ENCODE results near the gene AKR1A1. TPM values are rescaled to one million over a fixed set of nuclear protein-coding genes. Genes with fewer than 3 reads are reported as not detected.

The AKR1A1 gene
- total and polyA plus RNA-seq, 2 experiments from 2014 or later, result 145 to 291 TPM

- Histone ChIP-seq H3K4me1 (ENCODE audit: low read depth) (no peaks in the 10 kb centered on the region), H3K36me3 (no peaks in the 10 kb centered on the region), H3K4me3 (no peak overlapping the region), H3K9me3 (ENCODE audit: low read depth) (no peaks in the 10 kb centered on the region), H3K27ac (no peak overlapping the region), H3K27me3 (no peaks in the 10 kb centered on the region)
- TF ChIP-seq CTCF (IDR thresholded peaks at IDR 0.05; ENCODE audit: low read depth, low read length), result no peak
- no peak for DNase-seq (ENCODE audit: low read depth in 1 of 2, low spot score in 1 of 2)
These were observed 14.4 kb upstream of the AKR1A1 start for GRCh38 chr1:45535988-45536766.

- TF ChIP-seq CTCF (IDR thresholded peaks at IDR 0.05; ENCODE audit: low read depth, low read length), result no peak
- H3K4me3 ChIP-seq, result no peak overlapping the region
- H3K27ac ChIP-seq, result no peak overlapping the region
- no peaks in the 10 kb centered on the region for H3K27me3 ChIP-seq
- H3K4me1 ChIP-seq (ENCODE audit: low read depth), result no peaks in the 10 kb centered on the region
- no peaks in the 10 kb centered on the region for H3K9me3 ChIP-seq (ENCODE audit: low read depth)
- no peak for DNase-seq (ENCODE audit: low read depth in 1 of 2, low spot score in 1 of 2)
- H3K36me3 ChIP-seq, result no peaks in the 10 kb centered on the region
These were observed 13.7 kb upstream of the AKR1A1 start for GRCh38 chr1:45536886-45537285.

GRCh38 chr1:45541193-45541592 lies 9.4 kb upstream of the AKR1A1 start:
- Histone ChIP-seq H3K27me3 (no peaks in the 10 kb centered on the region), H3K4me1 (ENCODE audit: low read depth) (peaks cover 5% of the 10 kb centered on the region), H3K27ac (no peak overlapping the region), H3K9me3 (ENCODE audit: low read depth) (no peaks in the 10 kb centered on the region), H3K4me3 (no peak overlapping the region), H3K36me3 (no peaks in the 10 kb centered on the region)
- no peak for TF ChIP-seq CTCF (IDR thresholded peaks at IDR 0.05; ENCODE audit: low read depth, low read length)
- no peak for DNase-seq (ENCODE audit: low read depth in 1 of 2, low spot score in 1 of 2)

- peaks cover 5% of the 10 kb centered on the region for H3K4me1 ChIP-seq (ENCODE audit: low read depth)
- no peak overlapping the region for H3K27ac ChIP-seq
- DNase-seq (ENCODE audit: low read depth in 1 of 2, low spot score in 1 of 2), result peak in 1 of 2 donors; percentile 19
- no peaks in the 10 kb centered on the region for H3K9me3 ChIP-seq (ENCODE audit: low read depth)
- no peaks in the 10 kb centered on the region for H3K27me3 ChIP-seq
- no peak for TF ChIP-seq CTCF (IDR thresholded peaks at IDR 0.05; ENCODE audit: low read depth, low read length)
- H3K36me3 ChIP-seq, result no peaks in the 10 kb centered on the region
- H3K4me3 ChIP-seq, result no peak overlapping the region
These were observed 8.0 kb upstream of the AKR1A1 start for GRCh38 chr1:45542591-45542990.

GRCh38 chr1:45543581-45544417 lies 6.8 kb upstream of the AKR1A1 start:
- Histone ChIP-seq H3K9me3 (ENCODE audit: low read depth) (no peaks in the 10 kb centered on the region), H3K36me3 (no peaks in the 10 kb centered on the region), H3K4me1 (ENCODE audit: low read depth) (peaks cover 5% of the 10 kb centered on the region), H3K4me3 (no peak overlapping the region), H3K27ac (no peak overlapping the region), H3K27me3 (no peaks in the 10 kb centered on the region)
- DNase-seq (ENCODE audit: low read depth in 1 of 2, low spot score in 1 of 2), result peak; percentile 7 to 53
- no peak for TF ChIP-seq CTCF (IDR thresholded peaks at IDR 0.05; ENCODE audit: low read depth, low read length)
